ENCODE data around the gene DIP2C. TPM values are rescaled to one million over a fixed set of nuclear protein-coding genes. Genes with fewer than 3 reads are reported as not detected.

The DIP2C gene
- total RNA-seq, 2 experiments from 2014 or later: 0.85 to 0.95 TPM

GRCh38 chr10:363152-363551, 326.3 kb downstream of the DIP2C start:
- DNase-seq (no peak), ATAC-seq (no peak)
- Mint-ChIP-seq H3K27ac (no peak overlapping the region), H3K4me1 (ENCODE audit: low read depth) (no peaks in the 10 kb centered on the region), H3K27me3 (no peaks in the 10 kb centered on the region), H3K36me3 (ENCODE audit: low read depth) (no peaks in the 10 kb centered on the region), H3K4me3 (no peak overlapping the region), H3K9me3 (no peaks in the 10 kb centered on the region)
- intact Hi-C loops (cut with micrococcal nuclease): no loop called here
- ChIA-PET POLR2A (no interaction called here), CTCF (no interaction called here)
- TF ChIP-seq CTCF (IDR thresholded peaks at IDR 0.05): no peak

- Mint-ChIP-seq H3K36me3 (ENCODE audit: low read depth) (no peaks in the 10 kb centered on the region), H3K4me3 (no peak overlapping the region)
- CTCF ChIA-PET: no interaction called here
Observed at GRCh38 chr10:361203-362081, 328.0 kb downstream of the DIP2C start.

GRCh38 chr10:360653-361052, 328.8 kb downstream of the DIP2C start:
- H3K27me3 Mint-ChIP-seq: no peaks in the 10 kb centered on the region
- no peak overlapping the region for H3K27ac Mint-ChIP-seq
- DNase-seq (no peak), ATAC-seq (no peak)
- CTCF ChIA-PET: no interaction called here
- no peak for TF ChIP-seq CTCF (IDR thresholded peaks at IDR 0.05)
- POLR2A ChIA-PET: no interaction called here
- H3K9me3 Mint-ChIP-seq: no peaks in the 10 kb centered on the region
- no peaks in the 10 kb centered on the region for H3K36me3 Mint-ChIP-seq (ENCODE audit: low read depth)
- H3K4me1 Mint-ChIP-seq (ENCODE audit: low read depth): no peaks in the 10 kb centered on the region
- intact Hi-C loops (cut with micrococcal nuclease): no loop called here
- H3K4me3 Mint-ChIP-seq: no peak overlapping the region

More at GRCh38 chr10:361203-362081, 328.0 kb downstream of the DIP2C start:
- intact Hi-C loops (cut with micrococcal nuclease): no loop called here
- TF ChIP-seq CTCF (IDR thresholded peaks at IDR 0.05): no peak
- Mint-ChIP-seq H3K27ac (no peak overlapping the region), H3K4me1 (ENCODE audit: low read depth) (no peaks in the 10 kb centered on the region), H3K9me3 (no peaks in the 10 kb centered on the region), H3K27me3 (no peaks in the 10 kb centered on the region)
- POLR2A ChIA-PET: interaction anchor here (0.7 kb wide), 1 partner anchor 724 kb away, joined by 4 read pairs; no protein-coding TSS in a partner anchor
- ATAC-seq: no peak
- DNase-seq: no peak

GRCh38 chr10:359762-360161, 329.7 kb downstream of the DIP2C start:
- H3K36me3 Mint-ChIP-seq (ENCODE audit: low read depth): no peaks in the 10 kb centered on the region
- ChIA-PET POLR2A (no interaction called here), CTCF (no interaction called here)
- H3K4me3 Mint-ChIP-seq: no peak overlapping the region
- no peaks in the 10 kb centered on the region for H3K9me3 Mint-ChIP-seq
- H3K4me1 Mint-ChIP-seq (ENCODE audit: low read depth): no peaks in the 10 kb centered on the region
- ATAC-seq: no peak
- no peak overlapping the region for H3K27ac Mint-ChIP-seq
- TF ChIP-seq CTCF (IDR thresholded peaks at IDR 0.05): no peak
- intact Hi-C loops (cut with micrococcal nuclease): no loop called here
- H3K27me3 Mint-ChIP-seq: no peaks in the 10 kb centered on the region
- DNase-seq: no peak

GRCh38 chr10:359093-359492, 330.4 kb downstream of the DIP2C start:
- Mint-ChIP-seq H3K4me1 (ENCODE audit: low read depth) (no peaks in the 10 kb centered on the region), H3K36me3 (ENCODE audit: low read depth) (no peaks in the 10 kb centered on the region), H3K4me3 (no peak overlapping the region), H3K27me3 (no peaks in the 10 kb centered on the region), H3K9me3 (no peaks in the 10 kb centered on the region), H3K27ac (no peak overlapping the region)
- ATAC-seq (no peak), DNase-seq (no peak)
- intact Hi-C loops (cut with micrococcal nuclease): no loop called here
- ChIA-PET CTCF (no interaction called here), POLR2A (no interaction called here)
- no peak for TF ChIP-seq CTCF (IDR thresholded peaks at IDR 0.05)
